Ovary (tissue), 9 donors: Measurements from ENCODE around the gene WDR59. TPM values are rescaled to one million over a fixed set of nuclear protein-coding genes. Genes with fewer than 3 reads are reported as not detected.
"Not testable (repeated sequence)": the region's sequence is repeated elsewhere in the genome, so short reads cannot be mapped to it uniquely, and the experiment has no call there.

Experiments
- DNase-seq, 5 donors: peaks; one replicate each; pipeline ENCODE4 v3.0.0-alpha.2; 2019 to 2020
- H3K27ac ChIP-seq, 2 donors: fragments of 200-600 bp; one replicate each; pipeline versions ENCODE4 v1.5.1 to v1.8.0; 2019 to 2022
- H3K27me3 ChIP-seq: fragments of 200-600 bp; one replicate; pipeline ENCODE4 v1.8.0; 2022
- H3K36me3 ChIP-seq: fragments of 200-600 bp; sonication (generic); one replicate; pipeline ENCODE4 v1.5.1; 2019
- H3K4me1 ChIP-seq: one replicate; pipeline ENCODE4 v1.8.1; 2013; ENCODE audit warnings: mild to moderate bottlenecking, moderate library complexity; ENCODE audit not compliant: insufficient read depth
- H3K4me3 ChIP-seq: fragments of 200-600 bp; sonication (generic); one replicate; pipeline ENCODE4 v1.5.1; 2017
- H3K9me3 ChIP-seq, 2 donors: fragments of 200-600 bp in 1 of 2; sonication (generic) in 1 of 2; one replicate each; pipeline versions ENCODE4 v1.5.1 to v1.8.1; 2013 to 2019; ENCODE audit warnings: mild to moderate bottlenecking in 1 of 2, moderate library complexity in 1 of 2
- EP300 ChIP-seq: sonication (generic); formaldehyde crosslinking; IDR thresholded peaks from one replicate; pipeline ENCODE4 v1.6.1; 2017; ENCODE audit warnings: antibody characterized with exemption
- POLR2A ChIP-seq: fragments of 450-650 bp; IDR thresholded peaks from one replicate; pipeline ENCODE4 v1.6.1; 2017; ENCODE audit warnings: antibody characterized with exemption, mild to moderate bottlenecking, moderate library complexity
- WGBS, 3 donors: extraction: QIAGEN DNeasy Blood & Tissue Kit in 1 of 3; methylation state at CpG; one replicate each; pipeline versions ENCODE4 v1.1.5 to v1.1.7; 2013 to 2017; 5-methylcytosine and 5-hydroxymethylcytosine counted together
- intact Hi-C, 4 donors: fragments of 100-400 bp; cut with DNase I; formaldehyde crosslinking; loops; one replicate each; pipeline versions ENCODE4 v1.11.0 to v1.15.1; 2022 to 2023
- polyA plus RNA-seq, 2 donors: library from polyadenylated mRNA; stranded (reverse); fragments of 200-250 nt in 1 of 2; fragments of 350-450 nt in 1 of 2; fragmentation: Illumina TruSeq in 1 of 2; extraction: RNeasy Lipid Tissue Mini Kit (QIAGEN cat#74804) in 1 of 2; gene quantifications; one replicate each; pipeline ENCODE4 v1.2.3, GENCODE V29; 2013 to 2014
- total RNA-seq, 7 donors: library from RNA; depleted of rRNA in 2 of 7; stranded (reverse); fragments of >200 nt in 2 of 7; fragmentation: NEBNext Ultra II Directional in 3 of 7; extraction: Animal tissue kit (Norgen Biotek cat#: 25700) in 3 of 7; gene quantifications; one replicate each; pipeline versions ENCODE4 v1.1.0 to v1.2.4, GENCODE V29; 2016 to 2023
- TF ChIP-seq, protein P1 (sequence below), 3 donors: fragments of 450-650 bp in 2 of 3; fragments of 200-600 bp in 1 of 3; IDR thresholded peaks; one replicate each; pipeline versions ENCODE4 v1.5.1 to v1.8.0; 2016 to 2022; ENCODE audit warnings: antibody characterized with exemption in 3 of 3, mild to moderate bottlenecking in 1 of 3
- donor health status: DM: no; HTN: no; CAD: no; lungs with moderate emphysema.
- donor health status: DM: no; HTN: no; CAD: no.
- donor health status: Bipolar disorder and iron deficiency.
- donor health status: DM: yes; HTN: yes; CAD: no.
- donor health status: DM: no; HTN: no; CAD: no.
- donor health status: DM: yes; HTN: yes; CAD: no.

The WDR59 gene
- total and polyA plus RNA-seq, 9 donors = 23.6 to 82.3 (median 59.3) TPM

DNA sequence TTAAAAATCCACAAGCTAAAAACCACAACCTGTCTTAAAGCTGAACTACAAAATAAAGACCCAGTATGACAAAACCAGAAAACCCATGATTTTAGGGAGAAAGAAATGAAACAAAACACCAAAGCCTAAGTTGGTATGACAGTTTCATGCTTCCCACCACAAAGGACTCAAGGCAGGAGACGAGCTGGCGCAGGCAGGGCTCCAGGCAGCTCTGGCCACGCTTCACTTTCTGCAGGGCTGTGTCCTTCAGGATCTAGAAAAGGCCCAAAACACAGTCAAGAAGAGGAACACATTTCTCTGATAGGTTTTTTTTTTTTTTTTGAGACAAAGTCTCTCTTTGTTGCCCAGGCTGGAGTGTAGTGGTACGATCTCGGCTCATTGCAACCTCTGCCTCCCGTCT is 75.3 kb downstream of the WDR59 start:
- intact Hi-C loops = no loop called here
- Histone ChIP-seq H3K4me3 (no peak overlapping the region), H3K36me3 (peaks cover 3% of the 10 kb centered on the region), H3K4me1 (no peaks in the 10 kb centered on the region), H3K27me3 (no peaks in the 10 kb centered on the region), H3K27ac (no peak overlapping the region), H3K9me3 (peaks cover 0 to 7% of the 10 kb centered on the region in 2 donors)
- TF ChIP-seq POLR2A (no peak), EP300 (no peak)
- TF ChIP-seq, protein P1, sequence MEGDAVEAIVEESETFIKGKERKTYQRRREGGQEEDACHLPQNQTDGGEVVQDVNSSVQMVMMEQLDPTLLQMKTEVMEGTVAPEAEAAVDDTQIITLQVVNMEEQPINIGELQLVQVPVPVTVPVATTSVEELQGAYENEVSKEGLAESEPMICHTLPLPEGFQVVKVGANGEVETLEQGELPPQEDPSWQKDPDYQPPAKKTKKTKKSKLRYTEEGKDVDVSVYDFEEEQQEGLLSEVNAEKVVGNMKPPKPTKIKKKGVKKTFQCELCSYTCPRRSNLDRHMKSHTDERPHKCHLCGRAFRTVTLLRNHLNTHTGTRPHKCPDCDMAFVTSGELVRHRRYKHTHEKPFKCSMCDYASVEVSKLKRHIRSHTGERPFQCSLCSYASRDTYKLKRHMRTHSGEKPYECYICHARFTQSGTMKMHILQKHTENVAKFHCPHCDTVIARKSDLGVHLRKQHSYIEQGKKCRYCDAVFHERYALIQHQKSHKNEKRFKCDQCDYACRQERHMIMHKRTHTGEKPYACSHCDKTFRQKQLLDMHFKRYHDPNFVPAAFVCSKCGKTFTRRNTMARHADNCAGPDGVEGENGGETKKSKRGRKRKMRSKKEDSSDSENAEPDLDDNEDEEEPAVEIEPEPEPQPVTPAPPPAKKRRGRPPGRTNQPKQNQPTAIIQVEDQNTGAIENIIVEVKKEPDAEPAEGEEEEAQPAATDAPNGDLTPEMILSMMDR (IDR thresholded peaks at IDR 0.05) = no peak
- 95 to 99% (median 97%) methylated on average over 6 of the region's 6 CpGs for WGBS, 3 donors
- DNase-seq = no peak

DNA sequence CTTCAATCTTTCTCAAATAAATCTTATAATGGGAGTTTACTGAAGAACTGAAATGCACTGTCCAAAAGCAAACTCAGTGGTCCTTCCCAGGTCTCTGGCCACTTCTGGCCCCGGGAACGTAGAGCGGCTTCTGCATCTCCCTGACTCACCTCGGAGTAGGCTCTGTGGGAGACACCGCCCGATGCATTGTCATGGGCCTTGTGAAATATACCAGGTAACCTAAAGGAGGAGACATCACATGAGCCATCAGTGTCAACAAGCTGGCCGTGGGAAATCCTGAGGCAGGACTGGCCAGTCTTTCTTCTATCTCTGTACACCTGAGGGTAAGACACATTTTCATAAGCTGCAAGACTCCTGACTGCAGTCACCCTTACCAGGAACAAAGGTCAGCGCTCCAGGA is 76.2 kb downstream of the WDR59 start:
- H3K36me3 ChIP-seq, H3K27me3 ChIP-seq, H3K4me3 ChIP-seq, intact Hi-C loops, H3K4me1 ChIP-seq, DNase-seq, H3K9me3 ChIP-seq, H3K27ac ChIP-seq: not testable (repeated sequence)
- 86 to 95% (median 94%) methylated on average over 7 to 8 of the region's 8 CpGs for WGBS, 3 donors

DNA sequence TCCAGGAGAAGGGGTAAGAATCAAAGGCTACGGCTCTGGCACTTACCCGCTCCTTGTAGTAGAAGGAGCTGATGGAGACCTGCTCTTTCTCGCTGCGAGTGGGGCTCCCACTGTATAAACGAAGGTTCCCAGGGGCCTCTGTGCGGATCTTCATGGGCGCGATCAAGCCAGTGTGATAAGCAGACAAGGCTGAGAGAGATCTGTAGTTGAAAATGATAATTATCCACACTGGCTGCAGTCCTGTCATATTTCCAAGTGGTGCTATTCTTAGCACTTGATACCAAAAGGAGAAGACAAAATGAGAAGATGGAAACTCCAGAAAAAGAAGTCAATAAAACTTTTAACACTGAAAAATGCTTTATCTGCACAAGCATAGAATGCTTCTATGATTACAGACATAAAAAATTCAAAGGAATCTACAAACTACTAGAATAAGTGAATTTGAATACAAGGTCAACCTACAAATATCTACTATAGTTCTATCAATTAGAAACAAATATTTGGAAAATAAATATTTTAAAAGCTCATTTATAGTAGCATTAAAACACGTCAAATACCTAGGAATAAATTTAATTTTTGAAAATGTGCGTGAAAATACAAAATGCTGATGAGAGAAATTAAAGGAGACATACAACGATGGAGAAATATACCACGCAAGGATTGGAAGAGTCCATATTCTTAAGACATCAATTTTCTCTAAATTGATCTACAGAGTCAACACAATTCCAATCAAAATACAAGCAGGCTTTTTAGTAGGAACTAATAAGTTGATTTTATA is 80.8 kb downstream of the WDR59 start:
- H3K27ac ChIP-seq = no peak overlapping the region
- H3K36me3 ChIP-seq = no peaks in the 10 kb centered on the region
- no peaks in the 10 kb centered on the region for H3K9me3 ChIP-seq
- H3K27me3 ChIP-seq = no peaks in the 10 kb centered on the region
- no peaks in the 10 kb centered on the region for H3K4me1 ChIP-seq
- WGBS, 3 donors = 95 to 98% (median 97%) methylated on average over 12 of the region's 12 CpGs
- intact Hi-C loops = no loop called here
- TF ChIP-seq, protein P1 (IDR thresholded peaks at IDR 0.05) = no peak
- TF ChIP-seq EP300 = no peak
- no peak for TF ChIP-seq POLR2A
- H3K4me3 ChIP-seq = no peak overlapping the region
- no peak for DNase-seq

DNA sequence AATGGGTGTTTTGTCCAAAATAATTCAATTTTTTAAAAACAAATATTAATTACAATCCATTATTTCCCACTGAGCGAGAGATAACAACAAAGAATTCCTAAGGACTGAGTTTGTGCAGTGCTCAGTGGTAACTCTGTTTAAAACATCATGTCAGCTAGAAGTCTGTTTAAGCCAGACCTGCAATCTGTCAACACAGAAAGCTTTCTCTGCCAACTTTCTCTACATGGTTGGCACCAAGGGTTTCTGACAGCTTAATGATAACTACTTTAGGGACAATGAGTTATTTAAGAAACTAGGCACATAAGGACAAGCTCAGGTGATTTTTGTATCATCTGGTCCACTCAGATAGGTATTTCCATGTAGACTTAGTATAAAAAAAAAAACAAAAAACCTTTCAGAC is 81.8 kb downstream of the WDR59 start:
- Histone ChIP-seq H3K4me3 (no peak overlapping the region), H3K27me3 (no peaks in the 10 kb centered on the region), H3K27ac (no peak overlapping the region), H3K9me3 (no peaks in the 10 kb centered on the region), H3K36me3 (no peaks in the 10 kb centered on the region), H3K4me1 (no peaks in the 10 kb centered on the region)
- 92 to 100% (median 94%) methylated on average over 1 of the region's 1 CpG for WGBS, 3 donors
- no peak for DNase-seq
- intact Hi-C loops = no loop called here
- TF ChIP-seq EP300 (no peak), POLR2A (no peak)
- TF ChIP-seq, protein P1 (IDR thresholded peaks at IDR 0.05) = no peak

DNA sequence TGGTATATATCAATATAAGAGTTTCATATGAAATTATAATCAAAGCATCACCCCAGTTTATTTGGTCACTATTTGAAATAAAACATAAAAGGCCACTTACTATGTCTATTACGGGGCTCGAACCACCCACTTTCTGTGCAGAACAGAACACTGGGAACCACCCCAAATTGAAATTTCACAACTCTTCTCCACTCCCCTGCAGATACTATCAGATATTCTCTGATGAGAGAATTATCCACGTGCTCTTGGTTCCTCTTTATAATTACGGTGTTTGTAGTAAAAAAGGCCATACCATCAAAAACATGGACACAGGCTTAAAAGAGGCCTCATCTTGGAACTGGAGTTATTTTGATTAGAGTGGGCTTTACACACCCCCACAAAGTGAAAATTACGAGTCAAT is 82.8 kb downstream of the WDR59 start:
- WGBS, 3 donors = 87 to 92% (median 91%) methylated on average over 5 of the region's 5 CpGs
- TF ChIP-seq POLR2A (no peak), EP300 (no peak)
- TF ChIP-seq, protein P1 (IDR thresholded peaks at IDR 0.05) = no peak

More for the DNA sequence above, 82.8 kb downstream of the WDR59 start:
- H3K4me1 ChIP-seq = no peaks in the 10 kb centered on the region
- no peak overlapping the region for H3K4me3 ChIP-seq
- no peak overlapping the region for H3K27ac ChIP-seq
- DNase-seq = no peak
- H3K27me3 ChIP-seq = no peaks in the 10 kb centered on the region
- H3K36me3 ChIP-seq = no peaks in the 10 kb centered on the region
- intact Hi-C loops = no loop called here
- no peaks in the 10 kb centered on the region for H3K9me3 ChIP-seq
